Kidney (tissue), 14 donors: ENCODE measurements around the gene SLC38A2. TPM values are rescaled to one million over a fixed set of nuclear protein-coding genes. Genes with fewer than 3 reads are reported as not detected.

ENCODE experiments used
- DNase-seq, 5 donors: peaks; one replicate each; pipeline ENCODE4 v3.0.0-alpha.2; 2013 to 2020
- FAIRE-seq: peaks from 2 replicates; lab custom pipeline; 2012; peaks lifted over from hg19 to GRCh38; lab: Jason Lieb, UNC
- H3K27ac ChIP-seq, 2 donors: one replicate each; pipeline ENCODE4 v1.7.0; 2013; ENCODE audit warnings: low read depth in 2 of 2, low read length in 2 of 2, inconsistent platforms in 1 of 2
- H3K27me3 ChIP-seq: one replicate; pipeline ENCODE4 v1.7.1; 2013; ENCODE audit warnings: low read length, inconsistent platforms; ENCODE audit not compliant: control insufficient read depth, insufficient read depth
- H3K36me3 ChIP-seq, 3 donors: one replicate each; pipeline versions ENCODE4 v1.7.0 to v1.7.1; 2013; ENCODE audit warnings: low read length in 3 of 3, control low read depth in 1 of 3, inconsistent platforms in 1 of 3; ENCODE audit not compliant: insufficient read depth in 3 of 3, control insufficient read depth in 2 of 3
- H3K4me1 ChIP-seq, 3 donors: one replicate each; pipeline versions ENCODE4 v1.7.0 to v1.7.1; 2013; ENCODE audit warnings: low read length in 3 of 3, inconsistent platforms in 1 of 3, low read depth in 1 of 3; ENCODE audit not compliant: control insufficient read depth in 2 of 3, insufficient read depth in 2 of 3
- H3K4me3 ChIP-seq, 3 donors: one replicate each; pipeline versions ENCODE4 v1.7.0 to v1.8.1; 2013; ENCODE audit warnings: low read length in 3 of 3, control low read depth in 1 of 3, inconsistent platforms in 1 of 3
- H3K9ac ChIP-seq, 3 donors: one replicate each; pipeline versions ENCODE4 v1.7.0 to v1.7.1; 2013; ENCODE audit warnings: low read length in 3 of 3, control low read depth in 1 of 3, inconsistent platforms in 1 of 3
- H3K9me3 ChIP-seq, 3 donors: one replicate each; pipeline versions ENCODE4 v1.7.0 to v1.7.1; 2013; ENCODE audit warnings: low read length in 3 of 3, control low read depth in 1 of 3, inconsistent platforms in 1 of 3; ENCODE audit not compliant: control insufficient read depth in 2 of 3, insufficient read depth in 1 of 3
- CTCF ChIP-seq: IDR thresholded peaks from 3 replicates; pipeline ENCODE4 v1.5.1; 2012; ENCODE audit warnings: mild to moderate bottlenecking, moderate library complexity, borderline replicate concordance; ENCODE audit not compliant: insufficient read depth; ENCODE audit errors: extremely low read depth
- intact Hi-C: fragments of 100-400 bp; cut with DNase I; formaldehyde crosslinking; loops from one replicate; pipeline ENCODE4 v1.11.1; 2022
- polyA plus RNA-seq: library from polyadenylated mRNA; stranded (reverse); fragments of 350-450 nt; fragmentation: Illumina TruSeq; extraction: RNeasy Lipid Tissue Mini Kit (QIAGEN cat#74804); gene quantifications from one replicate; pipeline ENCODE4 v1.2.3, GENCODE V29; 2014; ENCODE audit warnings: low read depth, low replicate concordance; ENCODE audit not compliant: insufficient read depth
- total RNA-seq: library from RNA; stranded (reverse); fragmentation: NEBNext Ultra II Directional; extraction: Animal tissue kit (Norgen Biotek cat#: 25700); gene quantifications from one replicate; pipeline ENCODE4 v1.2.1, GENCODE V29; 2021
- donor health status: control.
- donor health status: control.
- donor health status: control.
- donor health status: control.
- donor health status: control.
- donor health status: DM: yes; HTN: yes; CAD: no.
- donor health status: Normal renal cell carcinoma (clear cell type).

The SLC38A2 gene
- total and polyA plus RNA-seq, 2 donors from 2014 or later: 38.6 to 189 TPM

GRCh38 chr12:46410495-46410894 lies 37.9 kb upstream of the SLC38A2 start:
- FAIRE-seq (no peak), DNase-seq (no peak)
- no peak overlapping the region for H3K9ac ChIP-seq
- TF ChIP-seq CTCF: no peak
- H3K27ac ChIP-seq: no peak overlapping the region
- H3K9me3 ChIP-seq: no peaks in the 10 kb centered on the region
- intact Hi-C loops: no loop called here
- no peak overlapping the region for H3K4me3 ChIP-seq
- no peaks in the 10 kb centered on the region for H3K36me3 ChIP-seq
- peaks cover 0 to 12% (median 0%) of the 10 kb centered on the region in 3 donors for H3K4me1 ChIP-seq
- H3K27me3 ChIP-seq: no peaks in the 10 kb centered on the region

GRCh38 chr12:46409974-46410373 lies 37.4 kb upstream of the SLC38A2 start:
- intact Hi-C loops: no loop called here
- Histone ChIP-seq H3K27ac (no peak overlapping the region), H3K9ac (no peak overlapping the region), H3K4me1 (peaks cover 0 to 12% (median 0%) of the 10 kb centered on the region in 3 donors), H3K36me3 (no peaks in the 10 kb centered on the region), H3K27me3 (no peaks in the 10 kb centered on the region), H3K4me3 (no peak overlapping the region), H3K9me3 (no peaks in the 10 kb centered on the region)
- TF ChIP-seq CTCF: no peak
- FAIRE-seq: no peak
- no peak for DNase-seq

- peaks cover 0 to 12% (median 0%) of the 10 kb centered on the region in 3 donors for H3K4me1 ChIP-seq
- intact Hi-C loops: no loop called here
- no peak for FAIRE-seq
- no peak overlapping the region for H3K27ac ChIP-seq
- H3K36me3 ChIP-seq: no peaks in the 10 kb centered on the region
- no peak overlapping the region for H3K9ac ChIP-seq
- H3K4me3 ChIP-seq: no peak overlapping the region
- TF ChIP-seq CTCF: no peak
- no peak for DNase-seq
- H3K9me3 ChIP-seq: no peaks in the 10 kb centered on the region
- no peaks in the 10 kb centered on the region for H3K27me3 ChIP-seq
These were observed 36.8 kb upstream of the SLC38A2 start for GRCh38 chr12:46409342-46409741.

- Histone ChIP-seq H3K9ac (no peak overlapping the region), H3K4me3 (no peak overlapping the region), H3K4me1 (peaks cover 0 to 12% (median 2%) of the 10 kb centered on the region in 3 donors), H3K9me3 (no peaks in the 10 kb centered on the region), H3K27ac (no peak overlapping the region), H3K27me3 (no peaks in the 10 kb centered on the region), H3K36me3 (no peaks in the 10 kb centered on the region)
- intact Hi-C loops: no loop called here
- DNase-seq (no peak), FAIRE-seq (no peak)
- no peak for TF ChIP-seq CTCF
These were observed 35.9 kb upstream of the SLC38A2 start for GRCh38 chr12:46408441-46408840.
